Activated naive CD8-positive, alpha-beta T cell treated with anti-CD3 and anti-CD28 coated beads, Interleukin-2, amount 50 U/mL, for 24 hours (primary cell): ENCODE measurements around the gene OR10Z1.

ENCODE experiments used
- ATAC-seq: fragments of 150-1000 bp; cut with Tn5 transposase; one replicate; pipeline ENCODE4 v1.10.0; 2021
- DNase-seq: peaks from one replicate; pipeline ENCODE4 v3.0.0; 2021
- H3K27ac Mint-ChIP-seq: one replicate; pipeline ENCODE4 v1.8.0; 2021; ENCODE audit warnings: mild to moderate bottlenecking, mixed read lengths
- H3K27me3 Mint-ChIP-seq: one replicate; pipeline ENCODE4 v1.8.0; 2021; ENCODE audit warnings: mixed read lengths
- H3K36me3 Mint-ChIP-seq: one replicate; pipeline ENCODE4 v1.8.0; 2021; ENCODE audit warnings: low read depth, mixed read lengths
- H3K4me1 Mint-ChIP-seq: one replicate; pipeline ENCODE4 v1.8.0; 2021; ENCODE audit warnings: mixed read lengths
- H3K4me3 Mint-ChIP-seq: one replicate; pipeline ENCODE4 v1.8.0; 2021; ENCODE audit warnings: mild to moderate bottlenecking, moderate library complexity, mixed read lengths
- H3K9me3 Mint-ChIP-seq: one replicate; pipeline ENCODE4 v1.8.0; 2021; ENCODE audit warnings: mixed read lengths

OR10Z1 gene

DNA sequence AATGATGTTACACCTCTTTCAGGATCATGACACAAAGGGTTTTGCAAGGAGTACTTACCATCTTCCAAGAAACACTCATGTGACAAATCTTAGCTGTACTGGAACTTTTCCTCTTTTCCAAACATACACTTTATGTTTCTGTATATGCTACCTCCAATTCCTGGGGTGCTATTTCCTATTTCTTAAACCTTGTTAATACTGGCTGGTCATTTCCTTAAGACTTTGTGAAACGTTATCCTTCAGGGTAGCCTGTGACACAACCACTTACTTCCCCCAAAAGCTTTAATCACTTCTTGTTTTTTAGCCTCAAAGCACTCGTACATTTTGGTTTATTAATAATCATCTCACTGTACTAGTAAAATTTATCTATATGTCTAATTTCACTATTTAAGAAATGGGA lies 39.4 kb downstream of the OR10Z1 start:
- no peak for DNase-seq
- Mint-ChIP-seq H3K27me3 (peaks cover 2% of the 10 kb centered on the region), H3K36me3 (no peaks in the 10 kb centered on the region), H3K4me3 (no peak overlapping the region), H3K9me3 (no peaks in the 10 kb centered on the region), H3K4me1 (peaks cover 7% of the 10 kb centered on the region), H3K27ac (no peak overlapping the region)
- no peak for ATAC-seq

- H3K4me1 Mint-ChIP-seq, result peaks cover 7% of the 10 kb centered on the region
- H3K36me3 Mint-ChIP-seq, result no peaks in the 10 kb centered on the region
- no peak for DNase-seq
- H3K27ac Mint-ChIP-seq, result no peak overlapping the region
- H3K27me3 Mint-ChIP-seq, result no peaks in the 10 kb centered on the region
- H3K4me3 Mint-ChIP-seq, result no peak overlapping the region
- H3K9me3 Mint-ChIP-seq, result no peaks in the 10 kb centered on the region
- no peak for ATAC-seq
Measured at GRCh38 chr1:158646465-158646864, 41.4 kb downstream of the OR10Z1 start.

- ATAC-seq (no peak), DNase-seq (no peak)
- Mint-ChIP-seq H3K9me3 (no peaks in the 10 kb centered on the region), H3K4me3 (no peak overlapping the region), H3K4me1 (peaks cover 15% of the 10 kb centered on the region), H3K27me3 (peaks cover 3% of the 10 kb centered on the region), H3K36me3 (no peaks in the 10 kb centered on the region), H3K27ac (no peak overlapping the region)
Measured at GRCh38 chr1:158649052-158649451, 44.0 kb downstream of the OR10Z1 start.

GRCh38 chr1:158652721-158653334 lies 47.8 kb downstream of the OR10Z1 start:
- no peak overlapping the region for H3K27ac Mint-ChIP-seq
- H3K9me3 Mint-ChIP-seq, result no peaks in the 10 kb centered on the region
- peaks cover 3% of the 10 kb centered on the region for H3K27me3 Mint-ChIP-seq
- no peaks in the 10 kb centered on the region for H3K36me3 Mint-ChIP-seq
- H3K4me1 Mint-ChIP-seq, result peaks cover 13% of the 10 kb centered on the region
- DNase-seq (no peak), ATAC-seq (no peak)
- no peak overlapping the region for H3K4me3 Mint-ChIP-seq

DNA sequence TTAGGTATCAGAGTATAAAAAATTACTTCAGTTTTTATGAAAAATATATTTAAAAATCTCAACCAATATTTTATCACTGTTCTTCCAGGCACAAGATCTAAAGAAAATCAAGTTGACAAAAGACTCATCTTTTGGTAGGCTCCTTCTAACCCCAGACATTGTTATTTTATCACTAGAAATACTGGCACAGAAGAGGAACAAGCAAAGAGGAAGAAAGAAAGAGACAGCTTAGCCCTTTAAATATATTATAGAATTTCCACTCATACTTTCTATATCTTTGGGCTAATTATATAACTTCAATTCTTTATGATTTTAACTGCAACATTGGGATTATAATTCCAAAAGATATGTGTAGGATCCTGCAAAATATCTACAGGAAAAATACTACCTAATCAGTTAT lies 49.0 kb downstream of the OR10Z1 start:
- DNase-seq (no peak), ATAC-seq (no peak)

GRCh38 chr1:158654571-158654970 lies 49.5 kb downstream of the OR10Z1 start:
- no peak for DNase-seq
- no peak for ATAC-seq
- H3K27ac Mint-ChIP-seq, result no peak overlapping the region
- peaks cover 3% of the 10 kb centered on the region for H3K27me3 Mint-ChIP-seq
- H3K4me1 Mint-ChIP-seq, result peaks cover 13% of the 10 kb centered on the region
- H3K9me3 Mint-ChIP-seq, result no peaks in the 10 kb centered on the region
- H3K4me3 Mint-ChIP-seq, result no peak overlapping the region
- no peaks in the 10 kb centered on the region for H3K36me3 Mint-ChIP-seq

More for the DNA sequence above, 49.0 kb downstream of the OR10Z1 start:
- no peaks in the 10 kb centered on the region for H3K36me3 Mint-ChIP-seq
- peaks cover 13% of the 10 kb centered on the region for H3K4me1 Mint-ChIP-seq
- H3K9me3 Mint-ChIP-seq, result no peaks in the 10 kb centered on the region
- H3K4me3 Mint-ChIP-seq, result no peak overlapping the region
- H3K27me3 Mint-ChIP-seq, result peaks cover 3% of the 10 kb centered on the region
- no peak overlapping the region for H3K27ac Mint-ChIP-seq
